ENCODE measurements around the gene VTI1A.

DNA sequence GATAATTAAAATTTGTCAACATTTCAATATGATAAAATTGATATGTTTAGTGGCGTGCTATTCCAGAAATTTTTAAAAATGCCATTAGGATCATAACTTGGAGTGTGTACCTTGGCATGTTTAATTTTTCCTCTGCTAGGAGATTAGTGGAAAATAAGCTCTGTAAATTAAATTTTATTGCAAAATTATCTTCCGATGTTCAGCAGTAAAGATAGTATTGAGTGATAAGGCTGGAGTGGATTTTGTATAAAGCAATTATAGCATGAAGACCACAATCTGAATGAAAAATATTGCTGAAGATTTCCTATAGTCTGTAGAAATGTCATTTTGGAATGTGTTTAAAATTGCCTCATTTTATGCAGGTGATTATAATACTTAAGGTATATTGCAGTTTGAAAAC lies 110.2 kb downstream of the VTI1A start:
- TF ChIP-seq CTCF (IDR thresholded peaks at IDR 0.05) (no peak), RAD21 (conservative IDR thresholded peaks at IDR 0.05 in 1 of 2, IDR thresholded peaks at IDR 0.05 in 1 of 2) (no peak)

All from A549 (cell line).